Tibial artery (tissue), 4 donors: Measurements from ENCODE around the gene PTGER4.
A peak's percentile ranks its signal among the peaks of the same experiment; 100 is the strongest.

Experiments used
- DNase-seq, 2 donors: peaks; one replicate each; pipeline ENCODE4 v3.0.0-alpha.2; 2019
- H3K27ac ChIP-seq, 2 donors: fragments of 200-600 bp; sonication (generic) in 1 of 2; 1 replicate in 1 of 2; 2 replicates in 1 of 2; pipeline ENCODE4 v1.5.1; 2018 to 2019; ENCODE audit warnings: mild to moderate bottlenecking in 1 of 2
- H3K27me3 ChIP-seq, 2 donors: fragments of 200-600 bp; sonication (generic) in 1 of 2; one replicate each; pipeline versions ENCODE4 v1.5.1 to v1.6.0; 2016 to 2019
- H3K36me3 ChIP-seq, 3 donors: fragments of 200-600 bp; sonication (generic) in 2 of 3; one replicate each; pipeline ENCODE4 v1.5.1; 2016 to 2019; ENCODE audit warnings: mild to moderate bottlenecking in 2 of 3
- H3K4me1 ChIP-seq, 4 donors: fragments of 200-600 bp; sonication (generic) in 2 of 4; 1 replicate in 3 of 4; 2 replicates in 1 of 4; pipeline ENCODE4 v1.5.1; 2016 to 2019
- H3K4me3 ChIP-seq, 2 donors: fragments of 200-600 bp; sonication (generic) in 1 of 2; 1 replicate in 1 of 2; 2 replicates in 1 of 2; pipeline ENCODE4 v1.5.1; 2018 to 2019; ENCODE audit warnings: mild to moderate bottlenecking in 2 of 2
- H3K9me3 ChIP-seq, 3 donors: fragments of 200-600 bp; sonication (generic) in 1 of 3; one replicate each; pipeline ENCODE4 v1.5.1; 2016 to 2019
- CTCF ChIP-seq, 2 experiments: fragments of 200-600 bp in 1 of 2; fragments of 450-650 bp in 1 of 2; IDR thresholded peaks; one replicate each; pipeline ENCODE4 v1.5.1; 2017 to 2019; ENCODE audit warnings: antibody characterized with exemption in 2 of 2, mild to moderate bottlenecking in 1 of 2, moderate library complexity in 1 of 2
- intact Hi-C: fragments of 100-400 bp; cut with DNase I; formaldehyde crosslinking; loops from one replicate; pipeline ENCODE4 v1.15.0; 2023; ENCODE audit warnings: low total_unique reads

PTGER4 gene

DNA sequence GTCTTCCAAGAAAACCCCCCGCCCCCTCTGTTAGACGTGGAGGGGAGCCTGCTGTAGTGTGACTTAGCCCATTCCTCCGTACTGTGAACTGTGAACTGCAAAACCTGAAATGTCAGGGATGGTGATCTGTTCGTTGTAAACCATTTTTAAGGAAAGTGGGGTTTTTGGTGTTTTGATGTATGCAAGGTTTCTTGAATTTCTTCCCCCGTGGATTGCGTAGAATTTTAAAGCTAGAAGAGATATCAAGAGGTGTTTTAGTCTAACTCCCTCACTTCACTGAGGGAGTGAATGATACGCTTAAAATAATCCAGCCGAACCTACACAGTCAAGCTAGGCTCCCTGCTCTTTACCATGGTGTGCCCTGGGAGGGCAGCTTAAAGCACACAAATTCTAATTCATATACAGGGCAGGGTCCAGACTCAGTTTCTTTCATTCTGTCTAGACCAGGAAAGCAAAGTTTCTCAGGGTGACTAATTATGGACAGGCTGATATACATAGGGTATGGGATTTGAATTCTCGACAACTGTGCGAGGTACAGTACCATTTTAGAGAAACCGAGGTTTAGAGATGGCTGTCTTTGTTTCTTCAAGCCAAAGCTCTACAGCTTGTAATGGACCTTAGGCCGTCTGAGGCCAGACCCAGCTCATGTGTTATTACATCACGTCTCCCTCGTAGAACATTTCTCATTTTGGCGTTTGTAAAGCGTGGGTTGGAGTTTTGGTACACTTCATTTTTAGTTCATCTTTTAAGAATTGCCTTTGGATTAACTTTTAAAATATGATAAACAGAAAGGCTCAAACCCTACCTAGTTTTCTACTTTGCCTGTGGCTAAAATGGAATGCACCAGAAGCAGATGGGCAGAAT lies 2.7 kb downstream of the PTGER4 start:
- intact Hi-C loops = no loop called here
- Histone ChIP-seq H3K27me3 (no peaks in the 10 kb centered on the region), H3K4me1 (peaks cover 0 to 61% (median 10%) of the 10 kb centered on the region in 4 donors), H3K4me3 (peak overlapping the region; percentile 69 to 87), H3K36me3 (no peaks in the 10 kb centered on the region), H3K27ac (peak overlapping the region; percentile 86 to 87), H3K9me3 (no peaks in the 10 kb centered on the region)
- no peak for TF ChIP-seq CTCF (IDR thresholded peaks at IDR 0.05)
- DNase-seq = no peak

- Histone ChIP-seq H3K4me3 (peak overlapping the region; percentile 69 to 87), H3K4me1 (peaks cover 0 to 60% (median 11%) of the 10 kb centered on the region in 4 donors), H3K9me3 (no peaks in the 10 kb centered on the region), H3K27ac (peak overlapping the region; percentile 86 to 87), H3K27me3 (no peaks in the 10 kb centered on the region), H3K36me3 (no peaks in the 10 kb centered on the region)
- no peak for DNase-seq
- intact Hi-C loops = no loop called here
- TF ChIP-seq CTCF (IDR thresholded peaks at IDR 0.05) = no peak
Measured at GRCh38 chr5:40683305-40683704, 3.6 kb downstream of the PTGER4 start.

GRCh38 chr5:40685193-40685592 lies 5.5 kb downstream of the PTGER4 start:
- Histone ChIP-seq H3K4me3 (peak overlapping the region in 1 of 2 donors; percentile 5), H3K4me1 (peaks cover 0 to 79% (median 13%) of the 10 kb centered on the region in 4 donors), H3K27me3 (no peaks in the 10 kb centered on the region), H3K36me3 (no peaks in the 10 kb centered on the region), H3K27ac (peak overlapping the region in 1 of 2 donors; percentile 87), H3K9me3 (no peaks in the 10 kb centered on the region)
- no peak for DNase-seq
- intact Hi-C loops = loop anchor here (5.0 kb wide), 1 partner anchor 973 kb away; no protein-coding TSS in a partner anchor
- no peak for TF ChIP-seq CTCF (IDR thresholded peaks at IDR 0.05)

DNA sequence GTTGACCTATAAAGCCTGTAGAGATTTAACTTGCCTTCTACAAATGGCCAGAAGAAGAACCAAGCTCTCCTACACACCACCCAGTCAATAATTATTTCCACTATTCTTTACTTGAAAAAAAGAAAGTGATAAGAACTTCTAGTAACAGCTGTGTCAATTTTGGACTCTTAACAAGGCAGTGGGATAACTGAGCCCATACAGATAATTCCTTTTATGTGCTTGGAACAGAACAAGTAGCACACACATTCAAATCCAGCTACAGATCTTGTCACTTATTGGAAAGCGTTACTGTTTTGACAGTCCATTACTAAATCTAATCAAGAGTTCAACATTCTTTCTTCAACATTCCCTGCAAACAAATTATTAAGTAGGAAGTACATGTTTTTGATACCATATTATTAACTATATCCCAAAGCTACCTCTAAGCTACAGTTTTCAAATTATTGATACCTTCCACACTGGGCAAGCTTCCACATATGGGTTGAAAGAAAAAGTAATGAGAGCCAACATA lies 6.3 kb downstream of the PTGER4 start:
- TF ChIP-seq CTCF (IDR thresholded peaks at IDR 0.05) = no peak
- peak overlapping the region in 1 of 2 donors; percentile 87 for H3K27ac ChIP-seq
- intact Hi-C loops = loop anchor here (5.0 kb wide), 1 partner anchor 974 kb away; no protein-coding TSS in a partner anchor
- H3K27me3 ChIP-seq = no peaks in the 10 kb centered on the region
- H3K9me3 ChIP-seq = no peaks in the 10 kb centered on the region
- H3K36me3 ChIP-seq = no peaks in the 10 kb centered on the region
- no peak overlapping the region for H3K4me3 ChIP-seq
- DNase-seq = no peak
- H3K4me1 ChIP-seq = peaks cover 0 to 82% (median 9%) of the 10 kb centered on the region in 4 donors

DNA sequence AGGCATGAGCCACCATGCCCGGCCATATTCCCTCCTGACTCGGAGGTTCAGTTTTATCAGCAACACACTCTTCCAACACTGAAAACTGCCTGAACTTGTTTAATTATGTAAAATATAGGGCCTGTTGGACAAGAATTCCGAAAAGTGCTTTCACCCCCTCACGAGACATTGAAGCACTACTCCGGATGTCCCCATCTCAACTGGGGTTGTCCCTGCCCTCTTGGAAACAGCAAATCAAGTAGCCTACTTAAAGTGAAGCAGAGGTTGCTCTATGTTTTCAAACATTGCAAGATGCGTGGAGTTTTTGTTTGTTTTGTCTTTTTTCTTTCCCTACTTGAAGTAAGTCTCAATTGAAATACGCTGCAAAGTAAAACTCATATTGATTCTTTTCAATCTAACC lies 7.6 kb downstream of the PTGER4 start:
- Histone ChIP-seq H3K4me1 (peaks cover 0 to 73% (median 7%) of the 10 kb centered on the region in 4 donors), H3K4me3 (no peak overlapping the region), H3K27ac (peak overlapping the region in 1 of 2 donors; percentile 87)

More for the DNA sequence above, 7.6 kb downstream of the PTGER4 start:
- no peaks in the 10 kb centered on the region for H3K27me3 ChIP-seq
- intact Hi-C loops = loop anchor here (5.0 kb wide), 1 partner anchor 975 kb away; no protein-coding TSS in a partner anchor
- DNase-seq = no peak
- H3K36me3 ChIP-seq = peaks cover 8 to 9% (median 8%) of the 10 kb centered on the region in 3 donors
- TF ChIP-seq CTCF (IDR thresholded peaks at IDR 0.05) = no peak
- H3K9me3 ChIP-seq = no peaks in the 10 kb centered on the region
